ENCODE measurements around the gene CKAP4.

The CKAP4 gene

GRCh38 chr12:106211973-106212372 lies 35.8 kb downstream of the CKAP4 start:
- in situ Hi-C loops (cut with MboI; ENCODE audit: low sequenced_read_pairs): no loop called here

- in situ Hi-C loops (cut with MboI; ENCODE audit: low sequenced_read_pairs): no loop called here
Measured at GRCh38 chr12:106205208-106206069, 42.4 kb downstream of the CKAP4 start.

DNA sequence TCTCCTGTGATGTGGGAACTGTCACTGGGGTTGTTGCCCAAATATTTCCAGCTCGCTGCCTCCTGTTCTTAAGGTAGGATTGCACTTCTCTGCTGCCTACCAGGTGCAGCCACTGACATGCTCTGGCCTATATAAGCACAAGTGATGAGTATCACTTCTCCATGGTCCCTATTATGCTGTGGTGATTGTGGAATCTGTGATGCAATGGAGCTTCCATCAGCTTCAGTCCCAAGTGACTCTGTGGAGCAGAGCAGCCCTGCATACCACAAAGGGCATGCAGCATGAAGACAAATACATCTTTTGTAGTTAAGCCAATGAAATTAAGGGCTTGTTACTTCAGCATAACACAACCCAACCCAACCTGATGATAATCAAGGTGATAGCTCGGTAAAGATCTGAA lies 43.5 kb downstream of the CKAP4 start:
- in situ Hi-C loops (cut with MboI; ENCODE audit: low sequenced_read_pairs): no loop called here

DNA sequence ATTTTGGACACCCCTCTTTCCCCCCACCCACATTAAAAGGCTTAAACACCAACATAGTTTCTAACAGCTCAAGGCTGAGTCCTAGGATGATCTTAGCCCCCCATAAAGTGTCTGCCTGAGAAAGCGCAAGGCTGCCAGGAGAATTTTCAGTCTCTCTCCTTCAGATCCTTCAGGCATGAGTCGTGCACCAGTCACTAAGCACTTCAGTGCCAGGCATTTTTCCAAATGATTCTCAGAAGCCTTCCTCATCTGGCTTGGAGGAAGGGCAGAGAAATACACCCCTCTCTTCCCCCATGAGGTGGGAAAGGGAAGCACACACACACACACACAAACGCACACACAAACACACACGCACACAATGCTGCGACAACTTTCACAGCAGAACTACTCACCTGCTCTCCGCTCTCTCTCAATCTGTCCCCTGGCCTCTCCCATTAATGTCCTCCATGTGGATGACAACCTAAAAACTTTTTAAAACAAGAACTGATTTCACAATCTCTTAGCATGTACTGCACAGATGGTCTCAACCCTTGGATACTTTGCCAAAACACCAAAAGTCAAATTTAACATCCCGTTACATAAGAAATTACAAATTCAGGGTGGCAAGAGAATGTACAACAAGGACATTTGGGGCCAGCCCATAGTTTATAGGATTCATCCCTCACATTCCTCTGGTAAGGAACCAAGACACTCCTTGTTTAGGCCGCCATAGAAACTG lies 49.8 kb downstream of the CKAP4 start:
- in situ Hi-C loops (cut with MboI; ENCODE audit: low sequenced_read_pairs): no loop called here

DNA sequence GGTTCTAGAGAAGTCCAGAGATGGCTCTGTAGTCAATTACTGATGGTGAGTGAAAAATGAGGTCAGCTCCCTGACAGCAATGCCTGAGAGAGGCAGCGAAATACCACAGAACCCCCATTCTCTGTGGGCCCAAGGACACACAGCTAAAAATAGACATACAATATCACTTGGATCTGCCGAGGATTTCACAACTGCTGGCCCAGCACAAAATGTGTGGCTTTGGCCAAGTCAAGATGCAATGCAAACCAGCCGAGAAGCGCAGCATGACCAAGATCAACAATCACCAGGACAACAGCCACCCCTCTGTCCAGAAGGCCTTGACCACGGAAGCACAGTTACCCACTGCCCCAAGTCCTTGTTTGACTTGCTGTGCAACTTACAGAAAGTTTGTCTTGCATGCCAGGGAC lies 52.2 kb downstream of the CKAP4 start:
- in situ Hi-C loops (cut with MboI; ENCODE audit: low sequenced_read_pairs): no loop called here

GRCh38 chr12:106194351-106194750 lies 53.5 kb downstream of the CKAP4 start:
- in situ Hi-C loops (cut with MboI; ENCODE audit: low sequenced_read_pairs): no loop called here

GRCh38 chr12:106193394-106194215 lies 54.2 kb downstream of the CKAP4 start:
- in situ Hi-C loops (cut with MboI; ENCODE audit: low sequenced_read_pairs): no loop called here

GRCh38 chr12:106192659-106193393 lies 55.0 kb downstream of the CKAP4 start:
- in situ Hi-C loops (cut with MboI; ENCODE audit: low sequenced_read_pairs): no loop called here

DNA sequence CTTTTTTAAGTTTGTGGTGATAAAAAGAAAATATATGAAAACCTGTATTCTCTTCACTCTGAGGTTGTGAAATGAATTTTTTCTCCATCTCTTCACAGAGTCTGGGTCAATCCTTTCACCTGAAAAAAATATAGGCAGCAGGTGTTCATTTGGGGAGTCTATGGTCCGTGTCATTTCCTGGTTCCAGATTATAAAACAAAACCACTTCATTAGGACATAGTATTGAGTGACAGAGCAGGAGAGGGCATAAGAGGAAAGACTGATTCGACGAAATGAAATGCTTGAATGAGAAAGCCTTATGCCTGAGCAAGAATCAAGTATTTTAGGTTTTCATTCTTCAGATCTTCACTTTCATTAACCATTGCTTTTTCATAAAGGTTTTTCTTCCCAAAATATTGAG lies 57.2 kb downstream of the CKAP4 start:
- in situ Hi-C loops (cut with MboI; ENCODE audit: low sequenced_read_pairs): no loop called here

GRCh38 chr12:106189341-106189740 lies 58.5 kb downstream of the CKAP4 start:
- in situ Hi-C loops (cut with MboI; ENCODE audit: low sequenced_read_pairs): no loop called here

GRCh38 chr12:106188256-106188655 lies 59.6 kb downstream of the CKAP4 start:
- in situ Hi-C loops (cut with MboI; ENCODE audit: low sequenced_read_pairs): no loop called here
